IMR-90 (cell line): ENCODE results near the gene ACSL6. TPM values are rescaled to one million over a fixed set of nuclear protein-coding genes. Genes with fewer than 3 reads are reported as not detected.

Experiments
- ATAC-seq: fragments of 200-7000 bp; cut with Tn5 transposase; 2 replicates; pipeline ENCODE4 v1.9.1; 2020; ENCODE audit warnings: low read depth, mild to moderate bottlenecking, moderate library complexity
- BruUV-seq: library from RNA; stranded (reverse); fragments of 400-500 nt; replicated peaks from 2 replicates; lab custom pipeline; 2021; lab: Mats Ljungman, UMichigan
- CTCF ChIA-PET: fragments of 300-600 bp; formaldehyde crosslinking; extraction: SDS; loops from one replicate; lab custom pipeline; 2021; ENCODE audit warnings: antibody characterized with exemption; lab: Yijun Ruan, JAX
- POLR2A ChIA-PET: fragments of 300-600 bp; sonication (Branson Sonifier 250); formaldehyde crosslinking; loops from one replicate; lab custom pipeline; 2022; ENCODE audit warnings: antibody characterized with exemption; ENCODE audit not compliant: unreplicated experiment; lab: Charles Lee
- DNase-seq: peaks from one replicate; pipeline ENCODE4 v3.0.0; 2013
- H2AFZ ChIP-seq: replicated peaks from 2 replicates; pipeline ENCODE3; 2013; ENCODE audit warnings: low read length, mild to moderate bottlenecking; ENCODE audit not compliant: poor library complexity
- H2AK5ac ChIP-seq: 2 replicates; pipeline ENCODE4 v1.6.1; 2013; ENCODE audit warnings: low read depth, low read length, inconsistent platforms
- H2AK9ac ChIP-seq: replicated peaks from 2 replicates; pipeline ENCODE3; 2013; ENCODE audit warnings: mild to moderate bottlenecking, low read depth, low read length, moderate library complexity; ENCODE audit not compliant: poor library complexity
- H2BK120ac ChIP-seq: 2 replicates; pipeline ENCODE4 v1.6.1; 2013; ENCODE audit warnings: low read depth, low read length, inconsistent platforms
- H2BK15ac ChIP-seq: 3 replicates; pipeline ENCODE4 v1.6.1; 2013; ENCODE audit warnings: low read depth, low read length, inconsistent platforms
- H2BK20ac ChIP-seq: 2 replicates; pipeline ENCODE4 v1.6.1; 2013; ENCODE audit warnings: low read depth, mild to moderate bottlenecking, inconsistent platforms, low read length, moderate library complexity
- H2BK5ac ChIP-seq: 2 replicates; pipeline ENCODE4 v1.6.1; 2013; ENCODE audit warnings: mild to moderate bottlenecking, low read depth, low read length, inconsistent platforms; ENCODE audit not compliant: poor library complexity, severe bottlenecking
- H3K14ac ChIP-seq: replicated peaks from 2 replicates; pipeline ENCODE4 v1.6.1; 2013; ENCODE audit warnings: low read depth, low read length, inconsistent platforms
- H3K18ac ChIP-seq: 2 replicates; pipeline ENCODE4 v1.6.1; 2013; ENCODE audit warnings: low read depth, low read length, control low read depth
- H3K23ac ChIP-seq: 2 replicates; pipeline ENCODE4 v1.6.1; 2013; ENCODE audit warnings: low read depth, low read length, inconsistent platforms
- H3K27ac ChIP-seq: 2 replicates; pipeline ENCODE4 v1.5.1; 2013; ENCODE audit warnings: mild to moderate bottlenecking, control low read depth, low read length; ENCODE audit not compliant: insufficient read depth
- H3K27me3 ChIP-seq: 2 replicates; pipeline ENCODE4 v1.6.1; 2013; ENCODE audit warnings: low read length; ENCODE audit not compliant: control insufficient read depth, insufficient read depth
- H3K36me3 ChIP-seq: 2 replicates; pipeline ENCODE4 v1.6.1; 2013; ENCODE audit warnings: low read length, mixed read lengths; ENCODE audit not compliant: control insufficient read depth, insufficient read depth
- H3K4ac ChIP-seq: 2 replicates; pipeline ENCODE4 v1.6.1; 2013; ENCODE audit warnings: low read depth, low read length, inconsistent platforms
- H3K4me1 ChIP-seq: 2 replicates; pipeline ENCODE4 v1.6.1; 2013; ENCODE audit warnings: low read length, mixed read lengths; ENCODE audit not compliant: control insufficient read depth, insufficient read depth
- H3K4me2 ChIP-seq: 2 replicates; pipeline ENCODE4 v1.6.1; 2013; ENCODE audit warnings: low read depth, mild to moderate bottlenecking, control low read depth, low read length, moderate library complexity
- H3K4me3 ChIP-seq: 2 replicates; pipeline ENCODE4 v1.5.1; 2013; ENCODE audit warnings: low read depth, mild to moderate bottlenecking, control low read depth, low read length, moderate library complexity; ENCODE audit not compliant: insufficient read depth
- H3K56ac ChIP-seq: 2 replicates; pipeline ENCODE4 v1.6.1; 2013; ENCODE audit warnings: low read length, inconsistent platforms; ENCODE audit not compliant: insufficient read depth; ENCODE audit errors: extremely low read depth
- H3K79me1 ChIP-seq, 2 experiments: 2 replicates each; pipeline ENCODE4 v1.6.1; 2013; ENCODE audit warnings: low read length in 2 of 2, inconsistent platforms in 1 of 2, low read depth in 1 of 2
- H3K9ac ChIP-seq: 2 replicates; pipeline ENCODE4 v1.6.1; 2013; ENCODE audit warnings: low read depth, low read length, control low read depth
- H3K9me1 ChIP-seq: 2 replicates; pipeline ENCODE4 v1.6.1; 2013; ENCODE audit warnings: low read length, inconsistent platforms; ENCODE audit not compliant: insufficient read depth
- H3K9me3 ChIP-seq: 2 replicates; pipeline ENCODE4 v1.6.1; 2013; ENCODE audit warnings: low read length; ENCODE audit not compliant: control insufficient read depth, insufficient read depth
- H4K20me1 ChIP-seq: 2 replicates; pipeline ENCODE4 v1.6.1; 2013; ENCODE audit warnings: low read length, inconsistent platforms; ENCODE audit not compliant: insufficient read depth
- H4K5ac ChIP-seq: 2 replicates; pipeline ENCODE4 v1.6.1; 2013; ENCODE audit warnings: mild to moderate bottlenecking, low read depth, low read length, control low read depth
- H4K8ac ChIP-seq, 2 experiments: 2 replicates each; pipeline ENCODE4 v1.6.1; 2013; ENCODE audit warnings: low read depth in 2 of 2, low read length in 2 of 2, control low read depth in 1 of 2, inconsistent platforms in 1 of 2
- H4K91ac ChIP-seq: 2 replicates; pipeline ENCODE4 v1.6.1; 2013; ENCODE audit warnings: low read depth, low read length, inconsistent platforms; ENCODE audit not compliant: insufficient read depth
- BHLHE40 ChIP-seq: fragments of 150-350 bp; IDR thresholded peaks from 2 replicates; pipeline ENCODE4 v1.6.1; 2016; ENCODE audit warnings: mild to moderate bottlenecking, low read depth, low read length
- CEBPB ChIP-seq: IDR thresholded peaks from 2 replicates; pipeline ENCODE4 v1.6.1; 2012; ENCODE audit warnings: low read depth, low read length, improper control_type of control experiment
- ELK1 ChIP-seq: fragments of 150-350 bp; IDR thresholded peaks from 2 replicates; pipeline ENCODE4 v1.6.1; 2016; ENCODE audit warnings: low read depth, mild to moderate bottlenecking, low read length, moderate library complexity, borderline replicate concordance
- FOS ChIP-seq: fragments of 150-350 bp; IDR thresholded peaks from 2 replicates; pipeline ENCODE4 v1.6.1; 2016; ENCODE audit warnings: low read depth, low read length
- MAFK ChIP-seq: IDR thresholded peaks from 2 replicates; pipeline ENCODE4 v1.6.1; 2012; ENCODE audit warnings: low read depth, low read length, improper control_type of control experiment
- MAZ ChIP-seq: IDR thresholded peaks from 2 replicates; pipeline ENCODE4 v1.6.1; 2012; ENCODE audit warnings: low read depth, mild to moderate bottlenecking, low read length, improper control_type of control experiment, moderate library complexity, borderline replicate concordance
- NFE2L2 ChIP-seq: fragments of 150-350 bp; IDR thresholded peaks from 2 replicates; pipeline ENCODE4 v1.6.1; 2016; ENCODE audit warnings: low read depth, mild to moderate bottlenecking, low read length
- POLR2A ChIP-seq: IDR thresholded peaks from 2 replicates; pipeline ENCODE4 v1.6.1; 2012; ENCODE audit warnings: mild to moderate bottlenecking, low read depth, low read length
- USF2 ChIP-seq: fragments of 150-350 bp; IDR thresholded peaks from 2 replicates; pipeline ENCODE4 v1.6.1; 2017; ENCODE audit warnings: mild to moderate bottlenecking, antibody characterized with exemption, low read length, low read depth
- WGBS, 2 experiments: methylation state at CpG; one replicate each; pipeline versions ENCODE4 v1.1.5 to v1.1.7; 2013; ENCODE audit warnings: missing lambda C conversion rate in 2 of 2; ENCODE audit not compliant: insufficient read length in 1 of 2; ENCODE audit errors: extremely low coverage in 2 of 2; 5-methylcytosine and 5-hydroxymethylcytosine counted together
- dilution Hi-C: fragments of 300-500 bp; cut with HindIII; formaldehyde crosslinking; loops from one replicate; pipeline ENCODE4 v1.14.3; 2018; ENCODE audit warnings: low sequenced_read_pairs; ENCODE audit not compliant: unreplicated experiment
- in situ Hi-C: fragments of 300-500 bp; cut with MboI; formaldehyde crosslinking; loops from 3 replicates; pipeline ENCODE4 v1.14.3; 2019; ENCODE audit warnings: low sequenced_read_pairs, inconsistent platforms, mixed read lengths
- intact Hi-C: fragments of 100-400 bp; cut with micrococcal nuclease; formaldehyde crosslinking; loops from 2 replicates; pipeline ENCODE4 v1.10.0; 2022
- polyA plus RNA-seq, 3 experiments: library from polyadenylated mRNA; depleted of rRNA; stranded (reverse); fragments of >200 nt; gene quantifications; 2 replicates each; pipeline ENCODE4 v1.2.3, GENCODE V29; 2012; ENCODE audit warnings: low replicate concordance in 1 of 3
- total RNA-seq: library from RNA; depleted of rRNA; stranded (reverse); fragments of >200 nt; gene quantifications from 2 replicates; pipeline ENCODE4 v1.2.3, GENCODE V29; 2012

Gene ACSL6
- total and polyA plus RNA-seq, 2 of the 4 experiments (the other 2 are of a cell fraction): not detected

- Histone ChIP-seq H3K23ac (no peak overlapping the region), H3K4me1 (0 out of 2 replicates have a peak, but pooled peaks cover 2% of the 10 kb centered on the region), H2BK15ac (no peak overlapping the region), H3K27me3 (peaks cover 16% of the 10 kb centered on the region), H4K5ac (no peak overlapping the region), H3K9me1 (no peaks in the 10 kb centered on the region), H2AFZ (no peak overlapping the region), H3K14ac (no peak overlapping the region), H3K79me1 (no peaks in the 10 kb centered on the region), H4K20me1 (no peaks in the 10 kb centered on the region), H3K4me2 (no peak overlapping the region), H3K4ac (no peak overlapping the region), H3K9ac (no peak overlapping the region), H2BK20ac (no peak overlapping the region), H2BK5ac (no peak overlapping the region), H3K36me3 (no peaks in the 10 kb centered on the region), H2AK9ac (no peak overlapping the region), H4K91ac (no peak overlapping the region), H3K27ac (no peak overlapping the region), H3K18ac (no peak overlapping the region), H2AK5ac (no peak overlapping the region), H2BK120ac (no peak overlapping the region), H3K56ac (no peak overlapping the region), H3K4me3 (no peak overlapping the region), H4K8ac (no peak overlapping the region), H3K9me3 (no peaks in the 10 kb centered on the region)
- ChIA-PET POLR2A (no interaction called here), CTCF (interaction anchor here (1.1 kb wide), 1 partner anchor 10 kb away, joined by 3 read pairs; no protein-coding TSS in a partner anchor)
- dilution Hi-C loops: no loop called here
- intact Hi-C loops: no loop called here
- TF ChIP-seq ELK1 (no peak), BHLHE40 (no peak), NFE2L2 (no peak), MAZ (no peak), MAFK (no peak), POLR2A (no peak), FOS (no peak), CEBPB (no peak), USF2 (no peak)
- in situ Hi-C loops: no loop called here
- 83% methylated on average over 3 of the region's 3 CpGs; no CpG with 5 or more reads in 1 of the 2 experiments for WGBS, 2 experiments
- BruUV-seq: no TSS peak
- ATAC-seq (no peak), DNase-seq (no peak)
Measured at GRCh38 chr5:131997727-131998117, 13.7 kb downstream of the ACSL6 start.
